WI38 (cell line): ENCODE data around the gene TM4SF5.

Experiments used
- H3K4me3 ChIP-seq: 2 replicates; pipeline ENCODE4 v1.5.1; 2011; ENCODE audit warnings: low read depth, mild to moderate bottlenecking, control low read depth, low read length
- TF ChIP-seq, protein P1 (sequence below): IDR thresholded peaks from 2 replicates; pipeline ENCODE4 v1.5.1; 2012; ENCODE audit warnings: low read depth, mild to moderate bottlenecking, control low read depth, low read length

The TM4SF5 gene

DNA sequence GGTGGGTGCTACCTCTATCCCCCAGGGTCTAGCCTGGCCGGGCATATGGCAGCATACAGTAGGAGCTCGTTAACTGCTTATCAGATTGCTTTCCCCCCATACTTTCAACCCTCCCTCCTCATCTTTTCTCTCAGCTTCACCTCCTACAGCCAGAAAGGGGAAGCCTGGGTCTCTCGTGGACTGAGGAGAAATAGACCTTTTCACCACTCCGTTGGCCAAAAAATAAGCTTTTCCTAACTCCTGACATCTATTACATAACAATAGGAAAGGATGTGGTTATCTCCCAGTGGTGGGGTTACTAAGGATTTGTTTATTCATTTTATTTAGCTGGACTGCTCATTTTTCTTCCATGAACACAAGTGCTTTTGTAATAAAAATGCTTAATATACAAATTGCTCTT is 23.0 kb upstream of the TM4SF5 start:
- TF ChIP-seq, protein P1, sequence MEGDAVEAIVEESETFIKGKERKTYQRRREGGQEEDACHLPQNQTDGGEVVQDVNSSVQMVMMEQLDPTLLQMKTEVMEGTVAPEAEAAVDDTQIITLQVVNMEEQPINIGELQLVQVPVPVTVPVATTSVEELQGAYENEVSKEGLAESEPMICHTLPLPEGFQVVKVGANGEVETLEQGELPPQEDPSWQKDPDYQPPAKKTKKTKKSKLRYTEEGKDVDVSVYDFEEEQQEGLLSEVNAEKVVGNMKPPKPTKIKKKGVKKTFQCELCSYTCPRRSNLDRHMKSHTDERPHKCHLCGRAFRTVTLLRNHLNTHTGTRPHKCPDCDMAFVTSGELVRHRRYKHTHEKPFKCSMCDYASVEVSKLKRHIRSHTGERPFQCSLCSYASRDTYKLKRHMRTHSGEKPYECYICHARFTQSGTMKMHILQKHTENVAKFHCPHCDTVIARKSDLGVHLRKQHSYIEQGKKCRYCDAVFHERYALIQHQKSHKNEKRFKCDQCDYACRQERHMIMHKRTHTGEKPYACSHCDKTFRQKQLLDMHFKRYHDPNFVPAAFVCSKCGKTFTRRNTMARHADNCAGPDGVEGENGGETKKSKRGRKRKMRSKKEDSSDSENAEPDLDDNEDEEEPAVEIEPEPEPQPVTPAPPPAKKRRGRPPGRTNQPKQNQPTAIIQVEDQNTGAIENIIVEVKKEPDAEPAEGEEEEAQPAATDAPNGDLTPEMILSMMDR = no peak
- H3K4me3 ChIP-seq = no peak overlapping the region

DNA sequence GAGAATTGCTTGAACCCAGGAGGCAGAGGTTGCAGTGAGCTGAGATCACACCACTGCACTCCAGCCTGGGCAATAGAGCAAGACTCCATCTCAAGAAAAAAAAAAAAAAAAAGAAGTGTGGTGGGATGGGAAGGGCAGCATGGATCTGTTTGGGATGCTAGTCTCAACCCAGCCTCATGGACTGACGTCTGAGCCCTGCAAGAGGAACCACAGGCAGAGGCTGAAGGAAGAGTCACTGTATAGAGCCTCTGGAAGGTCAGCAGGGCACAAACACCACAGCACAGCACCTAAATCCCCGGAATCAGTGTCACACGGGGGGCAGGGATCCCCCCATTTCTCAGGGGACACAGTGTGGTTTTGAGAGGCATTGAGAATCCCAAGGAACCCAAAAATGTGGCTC is 21.1 kb upstream of the TM4SF5 start:
- TF ChIP-seq, protein P1 = no peak
- H3K4me3 ChIP-seq = no peak overlapping the region

GRCh38 chr17:4751932-4752331 is 19.8 kb upstream of the TM4SF5 start:
- H3K4me3 ChIP-seq = no peak overlapping the region
- TF ChIP-seq, protein P1 = no peak

DNA sequence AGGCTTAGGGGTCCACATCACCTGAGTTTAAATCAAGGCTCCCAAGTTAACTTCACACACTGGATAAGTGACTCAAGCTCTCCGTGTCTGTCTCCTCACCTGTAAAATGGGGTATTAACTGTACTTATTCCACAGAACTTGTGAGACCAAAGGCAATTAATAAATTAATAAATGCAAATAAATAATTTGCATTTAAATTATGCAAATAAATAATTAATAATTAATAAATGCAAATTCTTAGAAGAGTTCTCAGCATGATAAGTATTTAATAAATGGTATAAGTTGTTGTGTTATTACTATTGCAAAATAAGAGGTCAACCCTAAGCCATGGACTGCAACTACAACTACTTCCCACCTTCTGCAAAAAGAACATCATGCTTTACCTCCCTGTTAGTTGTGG is 18.3 kb upstream of the TM4SF5 start:
- no peak overlapping the region for H3K4me3 ChIP-seq
- TF ChIP-seq, protein P1 = no peak

GRCh38 chr17:4759776-4760236 is 11.9 kb upstream of the TM4SF5 start:
- TF ChIP-seq, protein P1 = no peak
- H3K4me3 ChIP-seq = no peak overlapping the region

- H3K4me3 ChIP-seq = no peak overlapping the region
- TF ChIP-seq, protein P1 = no peak
Observed at GRCh38 chr17:4764595-4764994, 7.1 kb upstream of the TM4SF5 start.

GRCh38 chr17:4766201-4766600 is 5.5 kb upstream of the TM4SF5 start:
- H3K4me3 ChIP-seq = no peak overlapping the region
- TF ChIP-seq, protein P1 = no peak
